Measurements from ENCODE around the gene MOXD1. TPM values are rescaled to one million over a fixed set of nuclear protein-coding genes. Genes with fewer than 3 reads are reported as not detected.

The MOXD1 gene
- 16.0 TPM for total RNA-seq

- H3K36me3 ChIP-seq: no peaks in the 10 kb centered on the region
- no peaks in the 10 kb centered on the region for H3K9me3 ChIP-seq
- H3K27me3 ChIP-seq: no peaks in the 10 kb centered on the region
- H3K4me3 ChIP-seq: peak within 1 kb of the TSS; percentile 57 to 75
- intact Hi-C loops (cut with DNase I): no loop called here
- H3K27ac ChIP-seq: peak within 1 kb of the TSS; percentile 60
- DNase-seq (ENCODE audit: extremely low spot score in 2 of 2): no peak
- TF ChIP-seq CTCF (IDR thresholded peaks at IDR 0.05) (no peak), POLR2AphosphoS5 (IDR thresholded peaks at IDR 0.05; ENCODE audit: insufficient read depth in 1 of 2, low read depth in 1 of 2) (peak in 1 of 2 donors; percentile 70), POLR2A (IDR thresholded peaks at IDR 0.05) (peak in 1 of 2 donors; percentile 43)
- H3K4me1 ChIP-seq: peaks cover 24% of the 10 kb centered on the region
Measured at GRCh38 chr6:132400883-132401617, at the start of gene MOXD1. Gene MOXD1, minus strand, starts transcription at chr6:132401475. Its CDS starts 49 bp downstream, at chr6:132401426.

GRCh38 chr6:132446855-132447241, 45.6 kb upstream of the MOXD1 start:
- Histone ChIP-seq H3K4me1 (no peaks in the 10 kb centered on the region), H3K27ac (no peak overlapping the region), H3K36me3 (no peaks in the 10 kb centered on the region), H3K4me3 (no peak overlapping the region), H3K9me3 (no peaks in the 10 kb centered on the region), H3K27me3 (no peaks in the 10 kb centered on the region)
- DNase-seq (ENCODE audit: extremely low spot score in 2 of 2): no peak
- intact Hi-C loops (cut with DNase I): no loop called here
- TF ChIP-seq CTCF (IDR thresholded peaks at IDR 0.05) (no peak), POLR2A (IDR thresholded peaks at IDR 0.05) (no peak), POLR2AphosphoS5 (IDR thresholded peaks at IDR 0.05; ENCODE audit: insufficient read depth in 1 of 2, low read depth in 1 of 2) (no peak)

GRCh38 chr6:132446141-132446854, 45.0 kb upstream of the MOXD1 start:
- Histone ChIP-seq H3K9me3 (no peaks in the 10 kb centered on the region), H3K36me3 (no peaks in the 10 kb centered on the region), H3K4me1 (no peaks in the 10 kb centered on the region), H3K27me3 (no peaks in the 10 kb centered on the region), H3K27ac (no peak overlapping the region), H3K4me3 (no peak overlapping the region)
- no peak for TF ChIP-seq POLR2AphosphoS5 (IDR thresholded peaks at IDR 0.05; ENCODE audit: insufficient read depth in 1 of 2, low read depth in 1 of 2)
- no peak for TF ChIP-seq CTCF (IDR thresholded peaks at IDR 0.05)
- TF ChIP-seq POLR2A (IDR thresholded peaks at IDR 0.05): no peak
- DNase-seq (ENCODE audit: extremely low spot score in 2 of 2): no peak
- intact Hi-C loops (cut with DNase I): no loop called here

- no peaks in the 10 kb centered on the region for H3K9me3 ChIP-seq
- H3K27ac ChIP-seq: no peak overlapping the region
- no peaks in the 10 kb centered on the region for H3K36me3 ChIP-seq
- no peaks in the 10 kb centered on the region for H3K4me1 ChIP-seq
- TF ChIP-seq CTCF (IDR thresholded peaks at IDR 0.05) (no peak), POLR2A (IDR thresholded peaks at IDR 0.05) (no peak), POLR2AphosphoS5 (IDR thresholded peaks at IDR 0.05; ENCODE audit: insufficient read depth in 1 of 2, low read depth in 1 of 2) (no peak)
- intact Hi-C loops (cut with DNase I): no loop called here
- no peaks in the 10 kb centered on the region for H3K27me3 ChIP-seq
- DNase-seq (ENCODE audit: extremely low spot score in 2 of 2): no peak
- H3K4me3 ChIP-seq: no peak overlapping the region
Measured at GRCh38 chr6:132445201-132445951, 44.1 kb upstream of the MOXD1 start.

All from vagina (tissue), 2 donors.